Lung (tissue), 12 donors: ENCODE results near the gene CD1E. TPM values are rescaled to one million over a fixed set of nuclear protein-coding genes. Genes with fewer than 3 reads are reported as not detected.

ENCODE experiments used
- ATAC-seq: fragments of 200-7000 bp; cut with Tn5 transposase; one replicate; pipeline ENCODE4 v1.9.1; 2020; ENCODE audit warnings: moderate number of reproducible peaks; ENCODE audit not compliant: insufficient read depth, low FRiP score
- DNase-seq, 3 donors: peaks; one replicate each; pipeline ENCODE4 v3.0.0-alpha.2; 2013 to 2017
- H3K27ac ChIP-seq, 2 donors: one replicate each; pipeline ENCODE4 v1.5.1; 2013; ENCODE audit warnings: mild to moderate bottlenecking in 2 of 2, moderate library complexity in 2 of 2, control low read depth in 1 of 2, inconsistent platforms in 1 of 2, low read depth in 1 of 2, low read length in 1 of 2
- H3K27me3 ChIP-seq, 3 donors: one replicate each; pipeline ENCODE4 v1.5.1; 2013; ENCODE audit warnings: low read length in 2 of 3; ENCODE audit not compliant: control insufficient read depth in 3 of 3, insufficient read depth in 3 of 3
- H3K36me3 ChIP-seq, 4 donors: one replicate each; pipeline ENCODE4 v1.5.1; 2013; ENCODE audit warnings: low read length in 4 of 4, mild to moderate bottlenecking in 1 of 4, moderate library complexity in 1 of 4; ENCODE audit not compliant: control insufficient read depth in 4 of 4, insufficient read depth in 4 of 4
- H3K4me1 ChIP-seq, 5 donors: one replicate each; pipeline ENCODE4 v1.5.1; 2013; ENCODE audit warnings: low read length in 5 of 5, mild to moderate bottlenecking in 2 of 5, moderate library complexity in 1 of 5; ENCODE audit not compliant: control insufficient read depth in 5 of 5, insufficient read depth in 5 of 5
- H3K4me3 ChIP-seq: one replicate; pipeline ENCODE4 v1.5.1; 2013; ENCODE audit warnings: mild to moderate bottlenecking, control low read depth, moderate library complexity
- H3K9ac ChIP-seq, 2 donors: one replicate each; pipeline ENCODE4 v1.5.1; 2013; ENCODE audit warnings: low read length in 2 of 2, control low read depth in 1 of 2; ENCODE audit not compliant: insufficient read depth in 1 of 2
- H3K9me3 ChIP-seq, 4 donors: one replicate each; pipeline ENCODE4 v1.5.1; 2013; ENCODE audit warnings: low read length in 3 of 4, mild to moderate bottlenecking in 1 of 4, moderate library complexity in 1 of 4; ENCODE audit not compliant: control insufficient read depth in 4 of 4, insufficient read depth in 3 of 4
- CTCF ChIP-seq: IDR thresholded peaks from 2 replicates; pipeline ENCODE4 v1.5.1; 2012; ENCODE audit warnings: mild to moderate bottlenecking; ENCODE audit errors: control extremely low read depth, extremely low read depth
- WGBS, 2 donors: extraction: QIAGEN DNeasy Blood & Tissue Kit; methylation state at CpG; one replicate each; pipeline ENCODE4 v1.1.7; 2013; 5-methylcytosine and 5-hydroxymethylcytosine counted together
- polyA plus RNA-seq, 2 donors: library from polyadenylated mRNA; stranded (reverse); fragments of 200-250 nt; gene quantifications; one replicate each; pipeline ENCODE4 v1.2.1, GENCODE V29; 2013
- total RNA-seq, 2 donors: library from RNA; depleted of rRNA in 1 of 2; stranded (reverse); fragments of >200 nt in 1 of 2; gene quantifications; one replicate each; pipeline ENCODE4 v1.2.1, GENCODE V29; 2014 to 2021
- donor health status: control.
- donor health status: control.
- donor health status: Bipolar disorder and iron deficiency.
- donor health status: healthy.
- donor health status: DM: yes; HTN: yes; CAD: no.

The CD1E gene
- total and polyA plus RNA-seq, 4 donors = 0.30 to 1.3 (median 0.52) TPM

GRCh38 chr1:158331481-158332150 is 22.1 kb upstream of the CD1E start, which contains the start of gene CD1B:
Gene CD1B, minus strand, starts transcription at chr1:158331531. Its CDS starts 108 bp downstream, at chr1:158331423.
- ATAC-seq (no peak), DNase-seq (no peak)

DNA sequence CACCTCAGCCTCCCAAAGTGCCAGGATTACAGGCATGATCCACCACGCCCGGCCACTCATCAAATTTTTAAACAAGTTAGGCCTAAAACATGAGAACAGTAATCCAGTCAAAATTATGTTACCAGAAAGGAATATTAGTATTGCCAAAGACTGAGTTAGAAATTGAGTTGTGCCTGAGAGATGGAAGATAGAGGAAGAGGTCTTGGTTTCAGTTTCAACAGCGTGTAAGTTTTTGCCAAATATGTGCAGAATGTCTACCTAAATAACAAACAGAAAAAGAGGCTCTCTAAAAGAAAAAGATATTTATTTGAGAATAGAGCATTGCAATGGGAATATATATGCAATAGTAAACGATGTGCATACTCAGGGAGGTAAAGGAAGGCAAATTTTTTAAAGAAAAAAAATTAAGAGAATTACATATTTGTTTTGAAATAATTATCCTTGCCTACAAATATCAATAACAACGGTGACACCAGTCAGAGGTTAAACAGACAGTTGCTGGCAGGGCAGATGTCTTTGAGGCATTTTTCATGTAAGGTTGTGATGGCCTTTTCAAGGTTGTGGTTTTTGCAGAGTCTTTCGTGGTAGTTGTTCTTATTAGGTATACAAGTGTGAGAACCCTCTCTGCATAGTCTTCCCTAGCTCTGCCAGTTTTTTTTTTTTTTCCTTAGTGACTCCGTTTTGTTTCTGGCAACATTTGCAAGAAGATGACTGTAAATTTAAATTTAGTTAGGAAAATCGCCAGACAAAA is 20.1 kb upstream of the CD1E start:
- Histone ChIP-seq H3K36me3 (no peaks in the 10 kb centered on the region), H3K4me1 (peaks cover 0 to 8% (median 0%) of the 10 kb centered on the region in 5 donors), H3K4me3 (no peak overlapping the region), H3K9me3 (no peaks in the 10 kb centered on the region), H3K27me3 (no peaks in the 10 kb centered on the region), H3K9ac (no peak overlapping the region), H3K27ac (no peak overlapping the region)
- WGBS, 2 donors = 72% methylated on average over 8 of the region's 8 CpGs
- DNase-seq = no peak
- TF ChIP-seq CTCF = no peak
- ATAC-seq = no peak

More at GRCh38 chr1:158331481-158332150, 22.1 kb upstream of the CD1E start, which contains the start of gene CD1B:
- Histone ChIP-seq H3K36me3 (no peaks in the 10 kb centered on the region), H3K4me1 (peaks cover 0 to 8% (median 0%) of the 10 kb centered on the region in 5 donors), H3K9ac (no peak within 1 kb of the TSS), H3K27me3 (no peaks in the 10 kb centered on the region), H3K27ac (no peak within 1 kb of the TSS), H3K4me3 (no peak within 1 kb of the TSS), H3K9me3 (no peaks in the 10 kb centered on the region)
- no peak for TF ChIP-seq CTCF
- 81 to 92% methylated on average over 2 of the region's 2 CpGs for WGBS, 2 donors

- H3K9me3 ChIP-seq = no peaks in the 10 kb centered on the region
- no peaks in the 10 kb centered on the region for H3K27me3 ChIP-seq
- ATAC-seq (no peak), DNase-seq (no peak)
- no peak overlapping the region for H3K4me3 ChIP-seq
- peaks cover 0 to 8% (median 0%) of the 10 kb centered on the region in 5 donors for H3K4me1 ChIP-seq
- H3K9ac ChIP-seq = no peak overlapping the region
- no peaks in the 10 kb centered on the region for H3K36me3 ChIP-seq
- WGBS, 2 donors = 49 to 51% methylated on average over 2 of the region's 2 CpGs
- no peak overlapping the region for H3K27ac ChIP-seq
- no peak for TF ChIP-seq CTCF
Measured at GRCh38 chr1:158334526-158335212, 19.0 kb upstream of the CD1E start.
